Activated T-cell treated with anti-CD3 and anti-CD28 coated beads for 24 hours (primary cell): ENCODE results near the gene ZNF672.
"Not testable (repeated sequence)": the region's sequence is repeated elsewhere in the genome, so short reads cannot be mapped to it uniquely, and the experiment has no call there.

Experiments
- DNase-seq: peaks from one replicate; pipeline ENCODE4 v3.0.0-alpha.2; 2020; ENCODE audit warnings: low read depth

ZNF672 gene

DNA sequence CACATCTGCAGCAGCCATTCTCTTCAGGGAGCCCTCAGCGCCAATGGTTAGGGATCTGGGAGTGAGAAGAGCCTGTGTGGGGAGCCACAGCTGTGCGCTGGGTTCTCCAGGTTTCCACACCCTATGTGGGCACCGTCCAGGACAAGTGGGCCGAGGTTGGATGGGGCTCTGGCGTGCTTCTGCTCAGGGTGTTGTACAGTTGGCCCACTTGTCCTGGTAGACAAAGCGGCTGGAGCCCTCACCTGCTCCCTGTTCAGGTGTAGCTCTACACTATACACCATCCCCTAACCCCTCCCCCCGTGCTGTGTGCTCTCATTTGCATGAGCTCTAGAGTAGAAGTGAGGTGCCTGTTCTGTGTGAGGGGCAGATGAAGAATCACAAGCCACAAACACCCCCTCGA, 24.5 kb upstream of the ZNF672 start:
- no peak for DNase-seq

DNA sequence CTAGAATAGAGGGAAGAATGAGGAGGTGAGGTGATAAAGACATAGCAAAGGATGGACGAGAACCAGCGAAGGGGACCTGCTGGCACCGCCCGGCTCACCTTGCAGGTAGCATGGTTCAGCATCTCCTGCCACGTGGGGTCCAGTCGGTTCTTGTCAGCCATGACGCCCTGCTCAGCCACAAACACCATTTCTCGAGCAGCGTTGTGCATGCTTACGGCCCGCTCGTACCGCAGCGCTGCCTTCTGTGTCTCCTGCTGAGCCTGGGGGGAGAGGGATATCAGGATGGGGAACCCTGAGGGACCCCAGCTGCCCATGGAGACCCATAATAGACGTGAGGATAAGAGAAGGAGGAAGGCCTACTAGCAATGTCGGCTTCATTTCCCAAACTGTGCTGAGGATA, 23.7 kb upstream of the ZNF672 start:
- DNase-seq = no peak

- no peak for DNase-seq
Measured at GRCh38 chr1:248815407-248816034, 22.5 kb upstream of the ZNF672 start.

DNA sequence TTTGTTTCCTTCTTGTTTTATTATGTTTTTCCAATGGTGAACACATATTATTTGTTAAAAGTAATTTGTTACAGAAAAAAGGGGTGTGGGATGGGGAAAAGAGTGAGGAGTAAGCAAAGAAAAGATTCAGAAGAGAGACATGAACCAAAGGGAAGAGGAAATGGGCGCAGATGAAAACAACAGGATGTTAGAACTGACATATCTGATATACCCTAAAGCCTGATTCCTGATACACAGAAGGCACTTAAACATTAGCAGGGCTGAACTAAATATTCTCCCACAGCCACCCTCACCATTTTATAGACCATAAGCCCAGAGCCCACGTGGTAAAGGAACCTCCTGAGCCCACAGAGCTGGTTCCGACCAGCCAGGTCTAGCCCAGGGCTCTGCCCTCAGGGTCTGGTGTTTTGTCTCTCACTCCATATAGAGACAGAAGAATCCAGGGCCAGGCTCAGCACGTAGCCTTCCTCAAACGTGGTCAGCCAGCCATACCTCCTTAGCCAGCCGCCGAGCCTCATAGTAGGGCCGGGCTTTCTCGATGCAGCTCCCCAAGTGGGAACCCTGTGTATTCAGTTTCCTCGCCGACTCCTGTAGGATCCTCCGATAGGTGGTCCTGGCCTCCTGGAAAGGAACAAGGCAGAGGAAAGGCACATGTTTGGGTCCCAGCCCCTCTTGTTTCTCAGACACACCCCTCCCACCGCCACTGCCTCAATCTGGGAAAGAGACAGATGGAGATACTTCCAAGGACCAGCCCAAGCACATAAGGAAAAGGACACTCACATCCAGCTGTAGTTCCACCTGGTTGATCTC, 21.8 kb upstream of the ZNF672 start:
- no peak for DNase-seq

GRCh38 chr1:248817065-248817464, 21.0 kb upstream of the ZNF672 start:
- DNase-seq = no peak

- no peak for DNase-seq
Measured at GRCh38 chr1:248818505-248819374, 19.3 kb upstream of the ZNF672 start.

DNA sequence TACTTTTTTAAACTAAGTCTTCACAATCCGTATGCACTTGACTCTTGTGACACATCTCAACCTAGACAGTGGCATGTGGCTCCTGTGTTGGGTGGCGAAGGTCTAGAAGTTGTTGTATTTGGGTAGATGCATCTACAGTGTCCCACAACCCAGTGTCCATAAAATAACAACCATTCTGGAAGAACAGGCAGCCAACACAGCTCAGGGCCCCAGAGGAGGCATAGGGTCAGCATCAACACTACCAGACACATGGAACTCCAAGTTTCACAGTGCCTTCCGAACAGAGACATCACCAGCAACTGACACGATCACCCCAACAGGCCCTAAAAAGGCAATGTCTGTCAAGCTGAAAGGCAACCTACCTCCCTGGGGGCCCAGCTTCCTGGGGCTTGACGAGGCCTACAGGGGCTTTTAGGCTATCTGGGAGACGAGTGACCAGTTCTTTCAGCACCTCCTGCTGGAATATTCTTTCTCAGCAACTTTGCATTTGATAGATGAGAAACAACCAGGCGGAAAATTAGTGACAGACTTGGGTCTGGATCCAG, 17.9 kb upstream of the ZNF672 start:
- DNase-seq = no peak

DNA sequence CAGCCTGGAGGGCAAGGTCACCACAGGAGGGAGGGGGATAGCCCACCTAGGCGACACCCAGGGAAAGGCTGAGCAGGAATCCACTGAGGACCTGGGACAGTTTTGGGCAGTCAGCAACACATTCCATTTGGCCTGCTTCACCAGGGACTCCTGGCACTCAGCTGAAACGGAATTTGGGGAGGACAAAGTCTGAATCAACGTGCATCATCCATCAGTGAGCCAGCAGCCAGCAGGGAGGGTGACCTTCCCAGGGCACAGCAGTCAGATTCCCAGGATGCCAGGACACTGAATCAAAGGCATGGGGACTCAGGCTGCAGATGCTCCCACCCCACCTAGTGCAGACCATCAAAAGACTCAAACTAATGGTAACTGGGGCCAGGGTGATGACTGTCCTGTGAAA, 16.9 kb upstream of the ZNF672 start:
- DNase-seq = no peak

GRCh38 chr1:248821641-248822040, 16.4 kb upstream of the ZNF672 start:
- DNase-seq = no peak

DNA sequence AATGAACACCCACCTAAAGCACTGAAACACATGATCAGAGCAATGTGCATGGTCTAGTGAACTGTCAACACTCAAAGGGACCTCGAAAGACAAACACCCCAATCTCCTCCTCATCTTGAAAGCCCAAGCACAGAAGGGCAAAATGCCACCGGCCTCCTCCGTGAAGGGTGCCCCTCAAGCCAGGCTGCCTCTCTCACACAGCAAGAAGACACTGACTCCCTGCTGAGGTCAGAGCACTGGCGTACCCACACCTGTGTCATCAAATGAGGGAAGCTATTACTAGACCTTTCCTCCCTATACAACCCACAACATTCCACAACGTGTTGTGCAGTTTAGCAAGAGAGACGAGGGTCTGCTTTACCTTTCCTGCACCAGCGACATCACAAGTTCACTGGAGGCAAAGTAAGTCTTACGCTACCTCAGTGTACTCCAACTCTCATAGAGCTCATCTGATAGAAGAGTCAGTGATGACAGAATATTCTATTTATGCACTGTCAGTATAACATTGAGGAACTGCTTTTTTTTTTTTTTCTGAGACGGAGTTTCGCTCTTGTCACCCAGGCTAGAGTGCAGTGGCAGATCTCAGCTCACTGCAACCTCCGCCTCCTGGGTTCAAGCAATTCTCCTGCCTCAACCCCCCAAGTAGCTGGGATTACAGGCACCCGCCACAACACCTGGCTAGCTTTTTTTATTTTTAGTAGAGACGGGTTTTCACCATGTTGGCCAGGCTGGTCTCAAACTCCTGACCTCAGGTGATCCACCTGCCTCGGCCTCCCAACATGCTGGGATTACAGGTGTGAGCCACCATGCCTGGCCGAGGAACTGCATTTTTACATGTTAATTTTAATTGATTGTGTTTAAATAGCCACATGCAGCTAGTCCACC, 15.6 kb upstream of the ZNF672 start:
- no peak for DNase-seq

- DNase-seq = no peak
Measured at GRCh38 chr1:248823517-248824001, 14.5 kb upstream of the ZNF672 start.

DNA sequence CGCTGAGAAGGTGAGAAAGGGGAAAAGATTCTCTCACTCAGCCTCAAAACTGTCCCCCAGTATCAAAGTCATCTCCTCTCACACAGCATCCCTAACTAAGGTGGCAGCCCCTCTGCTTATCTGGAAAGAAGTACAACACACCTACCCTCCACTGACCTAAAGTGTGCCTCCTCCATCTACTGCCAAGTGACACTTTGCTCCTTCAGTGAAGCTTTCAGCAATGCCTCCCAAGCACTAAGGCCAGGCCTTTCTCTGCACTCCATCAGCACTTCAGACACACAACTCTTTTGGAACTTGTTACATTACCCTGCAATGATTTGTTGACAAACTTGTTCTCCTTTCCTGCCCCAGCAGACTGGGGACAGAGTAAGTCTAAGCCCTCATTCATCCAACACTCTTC, 13.7 kb upstream of the ZNF672 start:
- DNase-seq = no peak

- no peak for DNase-seq
Measured at GRCh38 chr1:248824701-248825100, 13.3 kb upstream of the ZNF672 start.

GRCh38 chr1:248825136-248825535, 12.9 kb upstream of the ZNF672 start:
- no peak for DNase-seq

- DNase-seq = no peak
Measured at GRCh38 chr1:248825573-248825908, 12.5 kb upstream of the ZNF672 start.

DNA sequence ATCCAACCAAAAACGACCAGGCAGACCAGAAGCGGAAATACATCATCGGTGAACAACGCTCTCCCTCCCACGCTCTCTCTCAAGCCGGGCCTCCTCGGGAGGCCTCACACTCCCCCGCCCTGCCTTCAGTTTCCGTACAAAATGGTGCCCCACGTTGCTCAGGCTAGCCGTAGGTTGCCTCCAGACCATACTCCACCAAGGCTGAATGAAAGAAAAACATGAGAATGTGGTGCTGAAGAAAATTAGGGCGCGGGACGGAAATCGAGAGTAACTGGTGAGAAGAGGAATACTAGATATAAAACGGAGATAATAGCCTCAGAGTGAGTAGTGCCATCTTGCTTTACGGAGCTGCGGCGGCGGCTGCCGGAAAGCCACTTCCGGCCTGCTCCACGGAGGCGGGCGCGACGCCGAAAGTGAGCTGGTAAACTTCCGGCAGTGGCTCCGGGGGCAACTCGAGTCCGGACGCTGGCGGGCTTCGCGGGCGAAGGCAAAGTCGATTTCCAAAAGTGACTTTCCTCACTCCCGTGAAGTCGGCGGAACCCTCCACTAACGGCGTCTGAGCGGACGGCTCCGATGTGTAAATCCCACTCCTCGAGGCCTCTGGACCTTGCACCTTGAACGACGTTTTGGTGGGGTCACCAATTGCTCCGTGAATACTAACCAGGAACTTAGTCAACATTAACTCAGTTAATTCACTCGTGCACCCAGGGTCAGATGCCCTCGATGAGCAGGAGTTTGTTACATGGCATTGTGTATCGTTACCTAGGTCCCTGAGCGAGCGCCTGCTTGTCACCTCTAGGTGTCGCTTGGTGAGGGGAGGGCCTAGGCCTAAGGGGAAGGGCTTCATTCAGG, 11.9 kb upstream of the ZNF672 start, which contains the start of gene SH3BP5L:
TSS of gene SH3BP5L (minus strand) at position 7 of the 852 bp plus-strand sequence. CDS start 980 bp downstream, outside the sequence.
- DNase-seq = peak; percentile 85

- DNase-seq = no peak
Measured at GRCh38 chr1:248828845-248829244, 9.2 kb upstream of the ZNF672 start.

GRCh38 chr1:248830718-248831017, 7.4 kb upstream of the ZNF672 start:
- not testable (repeated sequence) for DNase-seq

DNA sequence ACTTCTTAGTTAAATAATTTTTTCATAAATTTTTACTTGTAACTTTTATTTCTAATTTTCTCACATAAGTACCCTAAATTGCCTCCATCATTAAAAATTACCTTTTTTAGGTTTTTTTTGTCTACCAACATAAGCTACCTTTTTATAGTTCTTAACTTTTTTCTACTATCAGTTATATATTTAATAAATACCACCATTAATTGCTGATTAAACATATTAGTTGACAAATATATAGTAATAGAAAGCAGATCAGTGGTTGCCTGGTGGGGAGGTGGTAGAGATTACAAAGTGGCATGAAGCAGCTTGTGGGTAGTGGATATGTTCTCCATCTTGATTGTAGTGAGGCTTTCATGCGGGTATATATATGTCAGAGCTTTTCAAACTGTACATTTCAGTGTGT, 6.2 kb upstream of the ZNF672 start:
- no peak for DNase-seq

DNA sequence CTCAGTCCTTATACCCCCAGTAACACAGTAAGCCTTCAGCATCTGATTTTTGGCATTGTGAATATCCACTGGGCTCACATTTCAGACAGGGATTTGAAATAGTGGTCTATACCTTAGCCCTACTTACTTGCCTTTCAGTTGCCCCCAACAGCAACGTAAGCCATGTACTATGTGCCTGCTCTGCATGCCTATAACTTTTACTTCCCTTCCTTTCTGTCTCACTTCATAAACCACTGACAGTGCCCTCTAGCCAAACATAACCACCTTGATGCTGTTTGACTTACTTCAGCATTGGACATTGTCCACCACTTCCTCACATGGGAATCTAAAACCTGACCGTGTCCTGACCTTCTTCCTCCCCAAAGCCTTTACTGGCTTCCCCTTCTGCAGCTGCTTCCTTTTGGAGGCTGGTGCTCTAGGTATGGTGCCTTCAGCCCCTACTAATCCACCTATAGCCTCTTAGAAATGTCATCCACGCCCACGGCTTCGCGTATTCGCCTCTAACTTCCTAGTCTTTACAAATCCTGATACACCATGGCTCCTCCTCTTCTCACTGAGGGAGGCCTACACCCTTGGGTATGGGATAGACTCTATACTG, 3.6 kb upstream of the ZNF672 start:
- DNase-seq = no peak
